AG09319 (cell line): ENCODE measurements around the gene POLR3A.
"Not testable (repeated sequence)": the region's sequence is repeated elsewhere in the genome, so short reads cannot be mapped to it uniquely, and the experiment has no call there.

Source experiments
- DNase-seq: peaks from one replicate; pipeline ENCODE4 v3.0.0-alpha.2; 2010; ENCODE audit warnings: low read depth; ENCODE audit errors: extremely low read depth
- TF ChIP-seq, protein P1 (sequence below): IDR thresholded peaks from 2 replicates; pipeline ENCODE4 v1.5.1; 2011; ENCODE audit warnings: low read depth, mild to moderate bottlenecking, inconsistent platforms, low read length, moderate library complexity

The POLR3A gene

DNA sequence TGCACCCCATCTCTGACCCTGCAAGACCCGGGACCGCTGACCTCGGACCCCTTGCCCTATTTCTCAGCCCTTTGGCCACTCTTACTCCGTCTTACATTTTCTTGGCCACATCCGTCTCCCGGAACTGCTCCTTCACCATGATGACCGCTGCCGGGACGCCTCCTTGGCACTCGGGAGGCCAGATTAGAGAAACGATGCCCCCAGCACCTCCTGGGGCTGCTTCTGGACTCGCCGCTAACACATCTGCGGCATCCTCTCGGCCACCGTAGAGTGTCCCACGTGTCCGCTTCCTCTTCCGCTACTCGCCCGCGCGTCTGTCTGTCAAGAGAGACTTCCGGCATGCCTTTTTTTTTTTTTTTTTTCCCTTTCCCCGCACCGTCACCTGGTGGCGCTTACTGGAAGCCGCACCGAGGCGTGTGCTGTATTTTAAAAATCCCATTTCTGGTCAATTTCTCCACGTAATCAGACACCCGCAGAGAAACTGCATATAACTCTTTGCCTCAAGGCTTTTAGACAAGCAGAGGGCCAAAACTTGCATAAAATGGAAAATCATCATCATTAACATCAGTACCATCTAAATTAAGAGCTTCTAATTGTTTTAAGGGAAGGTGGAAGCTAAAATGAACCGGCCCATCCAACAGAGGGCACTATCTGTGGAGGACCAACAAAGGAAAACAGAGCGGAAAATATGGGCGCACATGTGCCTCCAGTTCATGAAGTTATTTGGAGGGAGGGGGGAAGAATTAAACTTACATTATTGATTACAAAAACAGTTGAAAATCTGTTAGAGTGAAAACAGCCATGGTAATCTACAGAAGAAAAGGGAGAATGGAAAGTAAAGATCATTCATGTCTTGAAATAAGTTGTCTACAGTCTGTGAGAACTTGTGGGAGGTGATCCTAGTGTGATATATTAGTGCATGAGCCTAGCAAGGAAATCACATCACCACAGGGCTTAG is at the start of gene POLR3A:
Gene POLR3A (minus strand): TSS at position 247 of the 958 bp plus-strand sequence. CDS start 108 bp downstream, at position 139.
- peak; percentile 98 for DNase-seq
- TF ChIP-seq, protein P1, sequence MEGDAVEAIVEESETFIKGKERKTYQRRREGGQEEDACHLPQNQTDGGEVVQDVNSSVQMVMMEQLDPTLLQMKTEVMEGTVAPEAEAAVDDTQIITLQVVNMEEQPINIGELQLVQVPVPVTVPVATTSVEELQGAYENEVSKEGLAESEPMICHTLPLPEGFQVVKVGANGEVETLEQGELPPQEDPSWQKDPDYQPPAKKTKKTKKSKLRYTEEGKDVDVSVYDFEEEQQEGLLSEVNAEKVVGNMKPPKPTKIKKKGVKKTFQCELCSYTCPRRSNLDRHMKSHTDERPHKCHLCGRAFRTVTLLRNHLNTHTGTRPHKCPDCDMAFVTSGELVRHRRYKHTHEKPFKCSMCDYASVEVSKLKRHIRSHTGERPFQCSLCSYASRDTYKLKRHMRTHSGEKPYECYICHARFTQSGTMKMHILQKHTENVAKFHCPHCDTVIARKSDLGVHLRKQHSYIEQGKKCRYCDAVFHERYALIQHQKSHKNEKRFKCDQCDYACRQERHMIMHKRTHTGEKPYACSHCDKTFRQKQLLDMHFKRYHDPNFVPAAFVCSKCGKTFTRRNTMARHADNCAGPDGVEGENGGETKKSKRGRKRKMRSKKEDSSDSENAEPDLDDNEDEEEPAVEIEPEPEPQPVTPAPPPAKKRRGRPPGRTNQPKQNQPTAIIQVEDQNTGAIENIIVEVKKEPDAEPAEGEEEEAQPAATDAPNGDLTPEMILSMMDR, result peak; percentile 60

DNA sequence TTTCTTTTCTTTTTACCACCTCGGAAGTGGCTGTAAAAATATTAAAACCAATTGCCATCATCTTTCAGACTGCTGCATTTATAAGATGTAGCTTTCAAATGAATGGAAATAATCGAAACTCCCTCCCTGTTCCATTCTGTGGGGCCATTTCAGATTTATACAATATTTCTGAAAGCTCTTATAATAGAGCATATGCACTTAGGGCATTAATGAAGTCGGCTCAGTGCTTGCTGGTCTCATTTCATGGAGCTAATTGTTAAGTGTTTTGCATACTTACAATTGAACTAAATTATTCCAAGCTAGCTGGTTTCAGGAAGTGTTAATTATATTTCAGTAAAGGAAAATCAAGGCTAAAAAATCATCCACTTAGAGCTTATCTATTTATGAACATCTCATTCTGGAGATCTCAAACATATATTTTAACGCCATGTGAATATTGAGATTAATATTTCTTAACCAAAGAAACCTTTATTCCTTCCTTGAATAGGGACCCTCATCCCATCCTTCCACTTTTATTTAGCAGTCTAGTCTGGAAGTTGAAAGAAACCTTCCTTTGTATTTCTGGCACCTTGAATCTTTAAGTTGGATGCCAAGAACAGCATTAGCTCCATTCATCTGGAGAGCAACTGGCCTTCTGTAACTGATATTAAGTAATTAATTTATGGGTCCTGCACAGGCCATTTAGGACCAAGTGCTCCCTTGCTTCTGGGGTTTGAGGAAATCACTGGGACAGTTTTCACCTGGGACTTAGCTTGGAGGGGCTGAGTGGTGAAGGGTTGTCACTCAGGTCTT is 49.4 kb upstream of the POLR3A start:
- DNase-seq, result no peak

DNA sequence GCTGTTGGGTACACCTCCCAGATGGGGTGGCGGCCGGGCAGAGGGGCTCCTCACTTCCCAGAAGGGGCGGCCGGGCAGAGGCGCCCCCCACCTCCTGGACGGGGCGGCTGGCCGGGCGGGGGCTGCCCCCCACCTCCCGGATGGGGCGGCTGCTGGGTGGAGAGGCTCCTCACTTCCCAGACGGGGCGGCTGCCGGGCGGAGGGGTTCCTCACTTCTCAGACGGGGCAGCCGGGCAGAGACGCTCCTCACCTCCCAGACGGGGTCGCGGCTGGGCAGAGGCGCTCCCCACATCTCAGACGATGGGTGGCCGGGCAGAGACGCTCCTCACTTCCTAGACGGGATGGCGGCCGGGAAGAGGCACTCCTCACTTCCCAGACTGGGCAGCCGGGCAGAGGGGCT is 46.5 kb upstream of the POLR3A start:
- not testable (repeated sequence) for DNase-seq

More for the DNA sequence above, 49.4 kb upstream of the POLR3A start:
- TF ChIP-seq, protein P1, result no peak

DNA sequence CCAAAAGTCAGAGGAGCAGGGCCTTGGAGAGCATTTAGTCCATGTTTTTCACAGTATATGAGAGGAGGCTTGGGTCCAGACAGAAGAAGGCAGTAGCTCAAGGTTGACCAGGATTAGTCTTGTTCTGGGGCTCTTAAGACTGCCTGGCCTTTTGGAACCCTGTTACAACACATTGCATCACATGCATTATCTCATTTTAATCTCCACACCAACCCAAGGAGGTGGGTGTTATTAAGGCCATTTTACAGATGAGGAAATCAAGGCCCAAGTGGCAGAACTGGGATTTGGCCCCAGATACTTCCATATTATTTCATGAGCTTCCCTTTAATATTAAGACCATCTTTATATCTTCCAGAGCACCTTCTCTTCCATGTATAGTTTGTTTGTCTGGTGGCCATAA is 43.2 kb upstream of the POLR3A start:
- TF ChIP-seq, protein P1, result no peak
- no peak for DNase-seq

DNA sequence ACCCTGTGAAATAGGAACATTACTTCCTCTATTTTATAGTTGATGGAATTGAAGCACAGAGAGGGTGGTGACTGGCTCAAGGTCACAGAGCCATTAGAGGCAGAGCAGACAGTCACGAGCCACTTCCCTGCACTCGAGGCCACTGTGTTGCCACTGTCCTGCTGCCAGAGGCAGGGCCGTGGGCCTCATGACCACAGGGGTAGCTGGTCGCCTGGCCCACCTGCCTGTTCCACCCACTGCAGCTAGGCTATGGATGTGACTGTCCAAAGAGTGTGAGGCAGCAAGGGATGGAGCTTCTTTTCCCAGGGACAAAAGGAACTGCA is 42.5 kb upstream of the POLR3A start:
- no peak for DNase-seq

DNA sequence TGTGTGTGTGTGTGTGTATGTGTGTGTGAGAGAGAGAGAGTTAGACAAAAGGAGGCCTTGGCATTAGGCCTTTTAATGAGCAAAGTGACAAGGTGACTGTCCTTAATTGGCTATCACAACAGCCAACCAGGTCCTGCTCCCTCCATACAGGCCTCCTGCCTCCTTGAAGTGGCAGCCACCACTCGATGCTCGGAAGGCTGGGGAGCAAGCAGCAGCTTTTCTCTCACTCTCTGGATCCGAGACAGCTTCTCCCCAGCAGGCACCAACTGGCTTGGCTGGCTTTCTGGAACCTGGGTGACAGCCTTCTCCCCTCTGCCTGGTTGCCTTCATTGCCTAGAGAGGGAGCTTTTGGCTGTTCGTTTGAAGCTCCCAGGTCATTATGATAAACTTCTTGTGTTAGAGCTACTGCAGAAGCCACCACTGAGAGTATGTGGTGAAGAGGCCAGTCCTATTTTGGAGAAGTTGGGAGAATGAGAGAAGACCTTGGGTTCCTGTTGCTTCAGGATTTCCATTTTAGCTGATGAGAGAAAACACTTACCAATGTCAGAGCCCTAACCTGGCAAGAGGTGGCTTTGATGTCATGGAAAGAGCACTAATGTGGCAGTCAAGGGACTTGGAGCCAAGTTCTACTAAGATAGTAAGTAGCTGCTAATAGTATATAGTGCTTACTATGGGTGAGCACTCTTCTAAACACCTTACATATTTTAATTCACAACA is 42.0 kb upstream of the POLR3A start:
- no peak for DNase-seq
- TF ChIP-seq, protein P1, result no peak

More for the DNA sequence above, 42.5 kb upstream of the POLR3A start:
- TF ChIP-seq, protein P1, result no peak

DNA sequence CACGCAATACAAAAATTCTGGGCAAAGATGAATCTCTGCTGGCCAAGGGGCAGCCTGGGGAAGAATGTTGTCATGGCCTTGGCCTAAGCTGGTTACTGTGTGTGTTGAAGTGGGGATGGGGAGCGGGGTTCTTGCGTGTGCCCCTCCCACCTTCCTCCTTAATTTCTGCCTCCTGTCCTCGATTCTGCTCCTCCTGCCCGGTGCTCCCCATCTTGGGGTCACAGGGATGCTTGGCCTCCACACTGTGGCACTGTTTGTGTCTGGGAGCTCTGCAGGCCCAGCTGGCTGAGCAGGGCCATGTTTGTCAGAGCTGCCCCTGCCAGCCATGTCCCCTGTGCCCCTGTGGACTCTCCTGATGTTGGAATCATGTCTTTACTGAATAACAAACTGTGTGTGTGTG is 41.4 kb upstream of the POLR3A start:
- DNase-seq, result no peak
- TF ChIP-seq, protein P1, result no peak

DNA sequence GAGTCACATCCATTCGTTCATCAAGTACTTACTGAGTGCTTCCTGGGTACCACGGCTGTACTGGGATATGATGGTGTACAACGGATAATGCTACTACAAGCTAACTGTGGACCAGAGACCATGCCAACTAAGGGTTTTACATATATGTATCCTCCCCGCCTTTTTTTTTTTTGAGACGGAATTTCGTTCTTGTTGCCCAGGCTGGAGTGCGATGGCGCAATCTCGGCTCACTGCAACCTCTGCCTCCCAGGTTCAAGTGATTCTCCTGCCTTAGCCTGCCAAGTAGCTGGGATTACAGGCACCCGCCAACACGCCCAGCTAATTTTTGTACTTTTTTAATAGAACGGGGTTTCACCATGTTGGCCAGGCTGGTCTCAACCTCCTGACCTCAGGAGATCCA is 40.7 kb upstream of the POLR3A start:
- DNase-seq, result not testable (repeated sequence)
